HEK293 (cell line): Measurements from ENCODE around the gene CLMN.

ENCODE experiments used
- CTCF ChIA-PET: fragments of 350-600 bp; formaldehyde crosslinking; extraction: SDS; loops from one replicate; lab custom pipeline; 2021; ENCODE audit warnings: antibody characterized with exemption; lab: Yijun Ruan, JAX
- POLR2A ChIA-PET: fragments of 300-600 bp; formaldehyde crosslinking; extraction: SDS; loops from one replicate; lab custom pipeline; 2020; ENCODE audit warnings: antibody characterized with exemption, inconsistent platforms; lab: Yijun Ruan, JAX
- H3K27ac ChIP-seq: fragments of 200-500 bp; sonication (Bioruptor generic); 2 replicates; pipeline ENCODE4 v1.5.1; 2014; ENCODE audit warnings: low read depth, low read length, control low read depth, inconsistent platforms; ENCODE audit errors: extremely low read depth
- H3K36me3 ChIP-seq, 2 experiments: fragments of 200-500 bp in 1 of 2; sonication (Bioruptor generic) in 1 of 2; 1 replicate in 1 of 2; 2 replicates in 1 of 2; pipeline ENCODE4 v1.5.1; 2014 to 2017; ENCODE audit warnings: inconsistent platforms in 2 of 2, low read length in 2 of 2; ENCODE audit not compliant: control insufficient read depth in 2 of 2, insufficient read depth in 1 of 2
- H3K4me1 ChIP-seq: fragments of 200-500 bp; sonication (Bioruptor generic); 2 replicates; pipeline ENCODE4 v1.5.1; 2014; ENCODE audit warnings: mild to moderate bottlenecking, low read length, inconsistent platforms; ENCODE audit not compliant: control insufficient read depth, insufficient read depth
- H3K4me3 ChIP-seq: 2 replicates; pipeline ENCODE4 v1.5.1; 2011; ENCODE audit warnings: low read depth, mild to moderate bottlenecking, control low read depth, low read length, moderate library complexity
- H3K9me3 ChIP-seq: fragments of 200-500 bp; sonication (Bioruptor generic); 2 replicates; pipeline ENCODE4 v1.5.1; 2014; ENCODE audit warnings: low read depth, low read length, inconsistent platforms; ENCODE audit not compliant: control insufficient read depth, insufficient read depth
- CTCF ChIP-seq: fragments of 450-650 bp; formaldehyde crosslinking; IDR thresholded peaks from 2 replicates; pipeline ENCODE4 v1.5.1; 2016; ENCODE audit warnings: missing biosample characterization, missing genetic modification characterization
- GLIS1 ChIP-seq: fragments of 450-650 bp; formaldehyde crosslinking; IDR thresholded peaks from 2 replicates; pipeline ENCODE4 v1.5.1; 2016; ENCODE audit warnings: missing biosample characterization, missing genetic modification characterization
- HIC1 ChIP-seq: fragments of 450-650 bp; formaldehyde crosslinking; IDR thresholded peaks from 2 replicates; pipeline ENCODE4 v1.5.1; 2016; ENCODE audit warnings: missing biosample characterization, missing genetic modification characterization
- SP3 ChIP-seq: fragments of 450-650 bp; formaldehyde crosslinking; IDR thresholded peaks from 2 replicates; pipeline ENCODE4 v1.5.1; 2016; ENCODE audit warnings: missing biosample characterization, missing genetic modification characterization
- ZBTB17 ChIP-seq: fragments of 450-650 bp; formaldehyde crosslinking; IDR thresholded peaks from 2 replicates; pipeline ENCODE4 v1.5.1; 2016; ENCODE audit warnings: missing biosample characterization, missing genetic modification characterization
- ZBTB21 ChIP-seq: fragments of 450-650 bp; formaldehyde crosslinking; IDR thresholded peaks from 2 replicates; pipeline ENCODE4 v1.5.1; 2017; ENCODE audit warnings: missing biosample characterization, missing genetic modification characterization
- ZBTB48 ChIP-seq: fragments of 450-650 bp; formaldehyde crosslinking; IDR thresholded peaks from 2 replicates; pipeline ENCODE4 v1.5.1; 2016; ENCODE audit warnings: missing biosample characterization, missing genetic modification characterization
- ZFHX2 ChIP-seq: fragments of 450-650 bp; formaldehyde crosslinking; conservative IDR thresholded peaks from 2 replicates; pipeline ENCODE4 v1.5.1; 2016; ENCODE audit warnings: missing biosample characterization, missing genetic modification characterization
- ZNF112 ChIP-seq: fragments of 450-650 bp; formaldehyde crosslinking; IDR thresholded peaks from 2 replicates; pipeline ENCODE4 v1.5.0; 2017; ENCODE audit warnings: missing biosample characterization, missing genetic modification characterization
- ZNF157 ChIP-seq: fragments of 450-650 bp; formaldehyde crosslinking; IDR thresholded peaks from 2 replicates; pipeline ENCODE4 v1.5.1; 2016; ENCODE audit warnings: missing biosample characterization, missing genetic modification characterization
- ZNF18 ChIP-seq: fragments of 450-650 bp; formaldehyde crosslinking; IDR thresholded peaks from 2 replicates; pipeline ENCODE4 v1.5.1; 2016; ENCODE audit warnings: missing biosample characterization, missing genetic modification characterization
- ZNF2 ChIP-seq: fragments of 450-650 bp; formaldehyde crosslinking; IDR thresholded peaks from 2 replicates; pipeline ENCODE4 v1.5.1; 2016; ENCODE audit warnings: missing biosample characterization, missing genetic modification characterization
- ZNF24 ChIP-seq: fragments of 450-650 bp; formaldehyde crosslinking; IDR thresholded peaks from 2 replicates; pipeline ENCODE4 v1.5.1; 2016; ENCODE audit warnings: missing biosample characterization, missing genetic modification characterization
- ZNF350 ChIP-seq: fragments of 450-650 bp; formaldehyde crosslinking; IDR thresholded peaks from 2 replicates; pipeline ENCODE4 v1.5.0; 2017; ENCODE audit warnings: missing biosample characterization, mild to moderate bottlenecking, missing genetic modification characterization
- ZNF423 ChIP-seq: fragments of 450-650 bp; formaldehyde crosslinking; IDR thresholded peaks from 2 replicates; pipeline ENCODE4 v1.5.1; 2016; ENCODE audit warnings: missing biosample characterization, missing genetic modification characterization
- ZNF514 ChIP-seq: fragments of 450-650 bp; formaldehyde crosslinking; IDR thresholded peaks from 2 replicates; pipeline ENCODE4 v1.5.1; 2016; ENCODE audit warnings: missing biosample characterization, missing genetic modification characterization
- ZNF555 ChIP-seq: fragments of 450-650 bp; formaldehyde crosslinking; conservative IDR thresholded peaks from 2 replicates; pipeline ENCODE4 v1.5.1; 2017; ENCODE audit warnings: missing biosample characterization, mild to moderate bottlenecking, missing genetic modification characterization, inconsistent platforms
- ZNF624 ChIP-seq: fragments of 450-650 bp; formaldehyde crosslinking; IDR thresholded peaks from 2 replicates; pipeline ENCODE4 v1.5.1; 2017; ENCODE audit warnings: missing biosample characterization, missing genetic modification characterization
- ZNF777 ChIP-seq: fragments of 450-650 bp; formaldehyde crosslinking; IDR thresholded peaks from 2 replicates; pipeline ENCODE4 v1.5.1; 2017; ENCODE audit warnings: missing biosample characterization, missing genetic modification characterization, borderline replicate concordance
- ZNF837 ChIP-seq: fragments of 450-650 bp; formaldehyde crosslinking; IDR thresholded peaks from 2 replicates; pipeline ENCODE4 v1.5.1; 2016; ENCODE audit warnings: missing biosample characterization, missing genetic modification characterization
- ZSCAN30 ChIP-seq: fragments of 450-650 bp; IDR thresholded peaks from 2 replicates; pipeline ENCODE4 v1.5.1; 2018; ENCODE audit warnings: missing biosample characterization, mild to moderate bottlenecking, missing genetic modification characterization, moderate library complexity
- ZSCAN4 ChIP-seq: fragments of 450-650 bp; formaldehyde crosslinking; IDR thresholded peaks from 2 replicates; pipeline ENCODE4 v1.5.1; 2017; ENCODE audit warnings: missing biosample characterization, missing genetic modification characterization
- TF ChIP-seq, protein P1 (sequence below): fragments of 450-650 bp; formaldehyde crosslinking; IDR thresholded peaks from 2 replicates; pipeline ENCODE4 v1.5.1; 2016; ENCODE audit warnings: missing biosample characterization, missing genetic modification characterization, borderline replicate concordance

Gene CLMN

DNA sequence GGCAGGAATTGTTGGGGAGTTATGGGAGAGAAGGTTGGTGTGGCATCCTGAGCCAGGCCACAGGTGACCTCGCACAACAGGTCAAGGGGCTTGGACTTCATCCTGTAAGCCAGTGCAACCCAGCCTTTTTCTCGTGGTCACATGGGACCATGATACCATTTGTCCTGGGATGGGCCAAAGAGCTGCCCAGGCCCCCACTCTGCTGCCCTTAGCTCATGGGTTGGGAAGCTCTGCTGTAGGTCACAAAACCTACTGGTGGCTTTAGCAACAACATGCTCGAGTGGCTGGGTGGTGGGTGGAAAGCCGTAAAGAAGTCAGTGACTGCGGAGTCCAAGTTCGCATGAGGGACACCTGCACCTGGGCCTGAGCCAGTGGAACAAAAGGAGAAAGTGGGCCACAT is 4.6 kb downstream of the CLMN start:
- CTCF ChIA-PET: no interaction called here
- POLR2A ChIA-PET: no interaction called here
- no peaks in the 10 kb centered on the region for H3K36me3 ChIP-seq
- no peaks in the 10 kb centered on the region for H3K9me3 ChIP-seq
- no peak overlapping the region for H3K4me3 ChIP-seq
- peaks cover 2% of the 10 kb centered on the region; the same call in 1 of the 2 replicates for H3K4me1 ChIP-seq
- TF ChIP-seq HIC1: no peak
- TF ChIP-seq ZFHX2: 0 out of 2 replicates have a peak, but pooled peaks have one; percentile 35
- TF ChIP-seq, protein P1, sequence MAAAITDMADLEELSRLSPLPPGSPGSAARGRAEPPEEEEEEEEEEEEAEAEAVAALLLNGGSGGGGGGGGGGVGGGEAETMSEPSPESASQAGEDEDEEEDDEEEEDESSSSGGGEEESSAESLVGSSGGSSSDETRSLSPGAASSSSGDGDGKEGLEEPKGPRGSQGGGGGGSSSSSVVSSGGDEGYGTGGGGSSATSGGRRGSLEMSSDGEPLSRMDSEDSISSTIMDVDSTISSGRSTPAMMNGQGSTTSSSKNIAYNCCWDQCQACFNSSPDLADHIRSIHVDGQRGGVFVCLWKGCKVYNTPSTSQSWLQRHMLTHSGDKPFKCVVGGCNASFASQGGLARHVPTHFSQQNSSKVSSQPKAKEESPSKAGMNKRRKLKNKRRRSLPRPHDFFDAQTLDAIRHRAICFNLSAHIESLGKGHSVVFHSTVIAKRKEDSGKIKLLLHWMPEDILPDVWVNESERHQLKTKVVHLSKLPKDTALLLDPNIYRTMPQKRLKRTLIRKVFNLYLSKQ: no peak
- no peak overlapping the region for H3K27ac ChIP-seq

- TF ChIP-seq ZBTB21 (tag by site-specific recombination) (no peak), ZNF423 (no peak), ZBTB17 (tag by site-specific recombination) (no peak), ZNF2 (tag by site-specific recombination) (no peak), ZNF555 (tag by site-specific recombination) (no peak), ZNF514 (tag by site-specific recombination) (no peak), GLIS1 (no peak)
- ChIA-PET CTCF (no interaction called here), POLR2A (no interaction called here)
- no peak overlapping the region for H3K4me3 ChIP-seq
- H3K9me3 ChIP-seq: no peaks in the 10 kb centered on the region
- H3K27ac ChIP-seq: no peak overlapping the region
- no peaks in the 10 kb centered on the region for H3K36me3 ChIP-seq
- H3K4me1 ChIP-seq: peaks cover 2% of the 10 kb centered on the region; the same call in 1 of the 2 replicates
Observed at GRCh38 chr14:95314609-95315008, 5.1 kb downstream of the CLMN start.

GRCh38 chr14:95313707-95314106 is 6.0 kb downstream of the CLMN start:
- ChIA-PET POLR2A (interaction anchor here (0.7 kb wide), 1 partner anchor 9 kb away, joined by 4 read pairs; no protein-coding TSS in a partner anchor), CTCF (no interaction called here)
- no peaks in the 10 kb centered on the region for H3K36me3 ChIP-seq
- H3K4me3 ChIP-seq: no peak overlapping the region
- no peaks in the 10 kb centered on the region for H3K9me3 ChIP-seq
- H3K4me1 ChIP-seq: 0 out of 2 replicates have a peak, but pooled peaks cover 2% of the 10 kb centered on the region
- H3K27ac ChIP-seq: no peak overlapping the region
- no peak for TF ChIP-seq ZBTB48 (tag by site-specific recombination)
- no peak for TF ChIP-seq ZNF18 (tag by site-specific recombination)
- TF ChIP-seq ZNF837 (tag by site-specific recombination): no peak
- TF ChIP-seq ZNF777 (tag by site-specific recombination): no peak
- TF ChIP-seq ZNF350 (tag by site-specific recombination): no peak
- no peak for TF ChIP-seq ZNF624 (tag by site-specific recombination)
- TF ChIP-seq ZNF24 (tag by site-specific recombination): no peak
- TF ChIP-seq ZSCAN30: no peak
- TF ChIP-seq CTCF (tag by site-specific recombination): no peak
- TF ChIP-seq ZNF157 (tag by site-specific recombination): no peak
- no peak for TF ChIP-seq ZSCAN4 (tag by site-specific recombination)
- no peak for TF ChIP-seq SP3 (tag by site-specific recombination)
- TF ChIP-seq ZNF112 (tag by site-specific recombination): no peak
